Measurements from ENCODE around the gene COL4A1.

- TF ChIP-seq EP300 (IDR thresholded peaks at IDR 0.05; ENCODE audit: borderline replicate concordance), result no peak
- no peak for TF ChIP-seq RAD21 (IDR thresholded peaks at IDR 0.05; ENCODE audit: low read depth)
- TF ChIP-seq TEAD4 (IDR thresholded peaks at IDR 0.05), result no peak
- TF ChIP-seq YY1 (IDR thresholded peaks at IDR 0.05; ENCODE audit: low read depth), result no peak
These were observed 112.5 kb downstream of the COL4A1 start for GRCh38 chr13:110194451-110194850.

All from Ishikawa (cell line).